Measurements from ENCODE around the gene BPIFB6.
"Not testable (repeated sequence)": the region's sequence is repeated elsewhere in the genome, so short reads cannot be mapped to it uniquely, and the experiment has no call there.

BPIFB6 gene

GRCh38 chr20:33030569-33030968, 879 bp upstream of the BPIFB6 start:
- no peak for DNase-seq

GRCh38 chr20:33032555-33032954, 1.1 kb downstream of the BPIFB6 start:
- no peak for DNase-seq

GRCh38 chr20:33033381-33033780, 1.9 kb downstream of the BPIFB6 start:
- DNase-seq = no peak

GRCh38 chr20:33034115-33034514, 2.7 kb downstream of the BPIFB6 start:
- DNase-seq = no peak

- no peak for DNase-seq
Measured at GRCh38 chr20:33034901-33035492, 3.5 kb downstream of the BPIFB6 start.

- no peak for DNase-seq
Measured at GRCh38 chr20:33037456-33037855, 6.0 kb downstream of the BPIFB6 start.

- no peak for DNase-seq
Measured at GRCh38 chr20:33038243-33038642, 6.8 kb downstream of the BPIFB6 start.

GRCh38 chr20:33042430-33042829, 11.0 kb downstream of the BPIFB6 start:
- DNase-seq = no peak

GRCh38 chr20:33042983-33043730, 11.7 kb downstream of the BPIFB6 start:
- DNase-seq = no peak

- no peak for DNase-seq
Measured at GRCh38 chr20:33043731-33044181, 12.3 kb downstream of the BPIFB6 start.

GRCh38 chr20:33045129-33045721, 13.8 kb downstream of the BPIFB6 start:
- not testable (repeated sequence) for DNase-seq

- DNase-seq = no peak
Measured at GRCh38 chr20:33046412-33046811, 15.0 kb downstream of the BPIFB6 start.

- no peak for DNase-seq
Measured at GRCh38 chr20:33051333-33051732, 19.9 kb downstream of the BPIFB6 start.

GRCh38 chr20:33053291-33054106, 22.1 kb downstream of the BPIFB6 start, which contains the start of gene BPIFB3:
TSS of gene BPIFB3 (plus strand) at chr20:33053903. CDS start at chr20:33055436, 1,533 bp downstream.
- no peak for DNase-seq

- DNase-seq = no peak
Measured at GRCh38 chr20:33054381-33054780, 22.9 kb downstream of the BPIFB6 start.

GRCh38 chr20:33054791-33055190, 23.3 kb downstream of the BPIFB6 start:
- no peak for DNase-seq

GRCh38 chr20:33059136-33059535, 27.7 kb downstream of the BPIFB6 start:
- no peak for DNase-seq

GRCh38 chr20:33059741-33060390, 28.4 kb downstream of the BPIFB6 start:
- no peak for DNase-seq

GRCh38 chr20:33061658-33062028, 30.2 kb downstream of the BPIFB6 start:
- DNase-seq = no peak

GRCh38 chr20:33062105-33062824, 30.8 kb downstream of the BPIFB6 start:
- DNase-seq = no peak

- DNase-seq = no peak
Measured at GRCh38 chr20:33062825-33063149, 31.3 kb downstream of the BPIFB6 start.

GRCh38 chr20:33063271-33063670, 31.8 kb downstream of the BPIFB6 start:
- no peak for DNase-seq
